ENCODE data around the gene PANK4. TPM values are rescaled to one million over a fixed set of nuclear protein-coding genes. Genes with fewer than 3 reads are reported as not detected.

Gene PANK4
- total RNA-seq, 8 experiments from 2014 or later = 24.9 to 44.0 (median 37.3) TPM

DNA sequence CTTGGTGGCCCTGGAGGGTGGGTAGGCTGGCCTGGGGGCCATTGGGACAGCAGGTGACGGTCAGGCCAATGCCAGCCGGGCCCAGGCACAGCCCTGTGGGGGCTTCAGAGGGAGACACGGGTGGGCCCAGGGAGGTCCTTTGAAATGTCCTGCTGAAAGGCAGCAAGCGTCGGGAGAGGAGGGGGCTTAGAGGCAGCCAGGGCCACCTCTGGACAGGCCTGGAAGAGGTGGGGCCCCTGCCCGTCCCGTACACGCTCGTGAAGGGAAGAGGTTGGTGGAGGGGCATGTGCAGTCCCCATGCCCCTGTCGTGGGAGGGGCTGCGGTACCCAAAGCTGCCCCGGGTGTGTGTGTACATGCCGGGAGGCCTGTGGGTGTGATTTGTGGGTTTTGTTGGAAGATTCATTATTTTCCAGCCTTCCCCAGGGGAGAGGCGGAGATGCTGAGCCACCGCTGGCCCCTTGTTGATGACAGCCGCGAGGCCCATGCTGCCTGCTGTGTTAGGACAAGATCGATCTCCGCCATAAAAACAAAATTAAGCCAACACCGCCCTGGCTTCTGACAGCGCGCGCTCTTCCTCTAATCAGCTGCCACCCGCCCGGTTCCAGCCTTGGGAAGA, 53.7 kb downstream of the PANK4 start:
- in situ Hi-C loops (cut with MboI; ENCODE audit: low pct_unique_long_range_greater_than_20kb in 2 of 9, low sequenced_read_pairs in 9 of 9, unreplicated experiment in 9 of 9) = no loop called here
- Histone ChIP-seq H3K4me3 (no peak overlapping the region), H3K27ac (peak overlapping the region; percentile 66 to 68), H3K4me1 (replicated peaks in 1 of 2) (peaks cover 100% of the 10 kb centered on the region in 2 donors)
- ATAC-seq (replicated peaks in 6 of 8) = peak in 5 of 8 experiments; percentile 26 to 62 (median 35)
- 12 to 45% (median 19%) methylated on average over 4 to 14 of the region's 25 CpGs; no CpG with 5 or more reads in 5 of the 10 experiments for WGBS, 10 experiments

GRCh38 chr1:2472109-2472508, 54.3 kb downstream of the PANK4 start:
- no peak overlapping the region for H3K4me3 ChIP-seq
- in situ Hi-C loops (cut with MboI; ENCODE audit: low pct_unique_long_range_greater_than_20kb in 2 of 9, low sequenced_read_pairs in 9 of 9, unreplicated experiment in 9 of 9) = no loop called here
- ATAC-seq (replicated peaks in 6 of 8) = peak in 3 of 8 experiments; percentile 3 to 5 (median 4)
- 87% methylated on average over 4 of the region's 17 CpGs; no CpG with 5 or more reads in 9 of the 10 experiments for WGBS, 10 experiments
- H3K4me1 ChIP-seq (replicated peaks in 1 of 2) = peaks cover 100% of the 10 kb centered on the region in 2 donors
- H3K27ac ChIP-seq = peak overlapping the region; percentile 66 to 68

DNA sequence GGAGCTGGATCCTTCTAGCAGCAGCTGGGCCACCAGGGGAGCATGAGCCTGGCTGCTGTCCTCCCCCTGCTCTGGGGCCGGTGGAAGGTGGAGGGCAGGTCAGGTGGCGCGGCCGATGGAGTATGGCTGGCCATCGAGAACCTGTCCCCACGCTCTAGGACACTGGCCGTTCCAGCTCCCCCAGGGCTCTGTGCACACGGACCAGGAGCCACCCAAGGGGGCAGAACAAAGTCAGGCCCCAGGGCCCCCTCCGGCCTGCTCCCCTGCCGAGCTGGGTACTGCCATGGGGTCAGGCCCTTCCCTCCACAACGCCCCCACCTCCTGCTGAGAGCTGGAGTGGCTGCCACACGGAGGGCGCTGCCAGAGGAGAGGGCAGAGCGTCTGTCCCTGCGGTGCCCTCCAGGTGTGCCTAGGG, 54.8 kb downstream of the PANK4 start:
- ATAC-seq (replicated peaks in 6 of 8) = no peak
- in situ Hi-C loops (cut with MboI; ENCODE audit: low pct_unique_long_range_greater_than_20kb in 2 of 9, low sequenced_read_pairs in 9 of 9, unreplicated experiment in 9 of 9) = no loop called here
- no peak overlapping the region for H3K4me3 ChIP-seq
- H3K4me1 ChIP-seq (replicated peaks in 1 of 2) = peaks cover 100% of the 10 kb centered on the region in 2 donors
- H3K27ac ChIP-seq = peak overlapping the region; percentile 66 to 68
- WGBS, 10 experiments = 74 to 88% (median 84%) methylated on average over 5 to 13 of the region's 15 CpGs; no CpG with 5 or more reads in 7 of the 10 experiments

DNA sequence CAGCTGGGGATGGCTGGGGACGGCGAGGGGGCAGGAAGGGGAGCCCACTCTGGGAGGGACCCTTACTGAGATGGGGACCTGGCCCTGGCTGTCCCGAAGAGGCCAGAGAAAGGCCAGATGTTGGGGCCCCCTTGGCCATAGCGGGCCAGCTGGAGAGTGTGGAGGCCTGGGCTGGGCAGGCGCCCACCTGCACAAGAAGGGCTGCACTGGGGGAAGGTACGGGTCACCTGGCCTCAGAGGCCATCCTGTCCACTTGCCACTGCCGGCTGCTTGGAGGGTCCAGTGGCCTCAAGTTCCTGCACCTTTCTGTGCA, 55.3 kb downstream of the PANK4 start:
- H3K4me1 ChIP-seq (replicated peaks in 1 of 2) = peaks cover 100% of the 10 kb centered on the region in 2 donors
- WGBS, 10 experiments = 100% methylated on average over 1 of the region's 7 CpGs; no CpG with 5 or more reads in 9 of the 10 experiments
- ATAC-seq (replicated peaks in 6 of 8) = no peak
- H3K4me3 ChIP-seq = no peak overlapping the region
- in situ Hi-C loops (cut with MboI; ENCODE audit: low pct_unique_long_range_greater_than_20kb in 2 of 9, low sequenced_read_pairs in 9 of 9, unreplicated experiment in 9 of 9) = no loop called here
- peak overlapping the region in 1 of 2 donors; percentile 68 for H3K27ac ChIP-seq

GRCh38 chr1:2470290-2471158, 55.9 kb downstream of the PANK4 start:
- peaks cover 100% of the 10 kb centered on the region in 2 donors for H3K4me1 ChIP-seq (replicated peaks in 1 of 2)
- no peak for ATAC-seq (replicated peaks in 6 of 8)
- in situ Hi-C loops (cut with MboI; ENCODE audit: low pct_unique_long_range_greater_than_20kb in 2 of 9, low sequenced_read_pairs in 9 of 9, unreplicated experiment in 9 of 9) = no loop called here
- no peak overlapping the region for H3K4me3 ChIP-seq
- 40 to 80% (median 61%) methylated on average over 1 to 5 of the region's 27 CpGs; no CpG with 5 or more reads in 7 of the 10 experiments for WGBS, 10 experiments
- H3K27ac ChIP-seq = peak overlapping the region; percentile 3 to 11

GRCh38 chr1:2469103-2469940, 57.1 kb downstream of the PANK4 start:
- Histone ChIP-seq H3K4me3 (no peak overlapping the region), H3K4me1 (replicated peaks in 1 of 2) (peaks cover 94 to 95% of the 10 kb centered on the region in 2 donors), H3K27ac (no peak overlapping the region)
- WGBS, 10 experiments = 0 to 71% (median 47%) methylated on average over 3 to 16 of the region's 25 CpGs; no CpG with 5 or more reads in 7 of the 10 experiments
- in situ Hi-C loops (cut with MboI; ENCODE audit: low pct_unique_long_range_greater_than_20kb in 2 of 9, low sequenced_read_pairs in 9 of 9, unreplicated experiment in 9 of 9) = no loop called here
- no peak for ATAC-seq (replicated peaks in 6 of 8)

- no peak for ATAC-seq (replicated peaks in 6 of 8)
Measured at GRCh38 chr1:2468540-2468939, 57.9 kb downstream of the PANK4 start.

DNA sequence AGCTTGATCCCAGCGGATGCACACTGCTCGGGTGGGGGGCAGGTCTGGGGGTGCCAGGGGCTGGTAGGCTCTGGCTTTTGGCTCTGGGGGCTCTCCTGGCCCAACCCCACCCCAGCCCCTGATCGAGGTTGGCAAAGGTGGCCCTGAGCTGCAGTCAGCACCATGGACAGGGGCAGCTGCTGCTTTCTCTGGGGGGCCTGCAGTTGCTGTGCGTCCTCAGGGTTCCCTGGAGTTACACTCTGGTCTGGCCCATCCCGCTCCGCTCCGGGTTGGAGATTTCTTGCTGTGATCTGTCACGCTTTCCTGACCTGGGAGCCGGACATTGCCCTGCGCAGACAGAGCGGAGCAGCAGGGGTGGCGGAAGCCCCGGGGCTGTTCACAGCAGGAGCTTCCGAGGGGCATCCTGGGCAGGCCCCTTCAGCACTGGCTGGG, 58.3 kb downstream of the PANK4 start:
- H3K4me3 ChIP-seq = peak overlapping the region in 1 of 5 donors; percentile 26
- H3K4me1 ChIP-seq (replicated peaks in 1 of 2) = peaks cover 94 to 95% of the 10 kb centered on the region in 2 donors
- in situ Hi-C loops (cut with MboI; ENCODE audit: low pct_unique_long_range_greater_than_20kb in 2 of 9, low sequenced_read_pairs in 9 of 9, unreplicated experiment in 9 of 9) = no loop called here
- peak in 3 of 8 experiments; percentile 15 to 64 (median 29) for ATAC-seq (replicated peaks in 6 of 8)
- no peak overlapping the region for H3K27ac ChIP-seq
- WGBS, 10 experiments = 26 to 60% (median 34%) methylated on average over 1 to 12 of the region's 14 CpGs; no CpG with 5 or more reads in 7 of the 10 experiments

More at GRCh38 chr1:2468540-2468939, 57.9 kb downstream of the PANK4 start:
- no peak overlapping the region for H3K27ac ChIP-seq
- no peak overlapping the region for H3K4me3 ChIP-seq
- 40 to 75% methylated on average over 2 to 7 of the region's 10 CpGs; no CpG with 5 or more reads in 8 of the 10 experiments for WGBS, 10 experiments
- in situ Hi-C loops (cut with MboI; ENCODE audit: low pct_unique_long_range_greater_than_20kb in 2 of 9, low sequenced_read_pairs in 9 of 9, unreplicated experiment in 9 of 9) = no loop called here
- H3K4me1 ChIP-seq (replicated peaks in 1 of 2) = peaks cover 94 to 95% of the 10 kb centered on the region in 2 donors

- peak in 7 of 8 experiments; percentile 13 to 67 (median 26) for ATAC-seq (replicated peaks in 6 of 8)
- WGBS, 10 experiments = 0% methylated on average over 10 of the region's 30 CpGs; no CpG with 5 or more reads in 9 of the 10 experiments
- in situ Hi-C loops (cut with MboI; ENCODE audit: low pct_unique_long_range_greater_than_20kb in 2 of 9, low sequenced_read_pairs in 9 of 9, unreplicated experiment in 9 of 9) = no loop called here
- Histone ChIP-seq H3K27ac (peak overlapping the region in 1 of 2 donors; percentile 5), H3K4me1 (replicated peaks in 1 of 2) (peaks cover 92% of the 10 kb centered on the region in 2 donors), H3K4me3 (peak overlapping the region; percentile 21 to 42 (median 37))
Measured at GRCh38 chr1:2466958-2467554, 59.3 kb downstream of the PANK4 start.

DNA sequence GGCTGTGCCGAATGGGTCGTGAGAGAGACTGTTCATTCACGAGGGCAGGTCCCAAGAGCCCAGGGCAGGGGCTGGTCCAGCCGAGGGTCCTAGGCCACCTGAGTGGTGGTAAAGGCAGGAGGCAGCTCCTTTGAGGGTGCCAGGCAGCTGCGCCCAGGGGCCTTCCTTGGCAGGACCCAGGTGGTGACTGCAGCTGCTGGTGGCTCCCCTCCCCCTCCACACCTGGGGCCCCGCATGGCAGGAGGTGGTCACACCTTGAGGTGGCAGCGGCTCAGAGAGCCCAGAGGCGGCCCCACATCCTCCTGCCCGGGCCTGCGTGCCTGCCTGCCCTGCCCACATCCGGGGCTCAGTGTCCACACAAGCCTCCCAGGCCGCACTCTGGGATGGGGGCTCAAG, 60.1 kb downstream of the PANK4 start:
- peak overlapping the region in 1 of 2 donors; percentile 5 for H3K27ac ChIP-seq
- H3K4me1 ChIP-seq (replicated peaks in 1 of 2) = peaks cover 84 to 90% of the 10 kb centered on the region in 2 donors
- no peak overlapping the region for H3K4me3 ChIP-seq
- in situ Hi-C loops (cut with MboI; ENCODE audit: low pct_unique_long_range_greater_than_20kb in 2 of 9, low sequenced_read_pairs in 9 of 9, unreplicated experiment in 9 of 9) = no loop called here
- no peak for ATAC-seq (replicated peaks in 6 of 8)
- 60 to 100% (median 67%) methylated on average over 1 to 7 of the region's 12 CpGs; no CpG with 5 or more reads in 6 of the 10 experiments for WGBS, 10 experiments

DNA sequence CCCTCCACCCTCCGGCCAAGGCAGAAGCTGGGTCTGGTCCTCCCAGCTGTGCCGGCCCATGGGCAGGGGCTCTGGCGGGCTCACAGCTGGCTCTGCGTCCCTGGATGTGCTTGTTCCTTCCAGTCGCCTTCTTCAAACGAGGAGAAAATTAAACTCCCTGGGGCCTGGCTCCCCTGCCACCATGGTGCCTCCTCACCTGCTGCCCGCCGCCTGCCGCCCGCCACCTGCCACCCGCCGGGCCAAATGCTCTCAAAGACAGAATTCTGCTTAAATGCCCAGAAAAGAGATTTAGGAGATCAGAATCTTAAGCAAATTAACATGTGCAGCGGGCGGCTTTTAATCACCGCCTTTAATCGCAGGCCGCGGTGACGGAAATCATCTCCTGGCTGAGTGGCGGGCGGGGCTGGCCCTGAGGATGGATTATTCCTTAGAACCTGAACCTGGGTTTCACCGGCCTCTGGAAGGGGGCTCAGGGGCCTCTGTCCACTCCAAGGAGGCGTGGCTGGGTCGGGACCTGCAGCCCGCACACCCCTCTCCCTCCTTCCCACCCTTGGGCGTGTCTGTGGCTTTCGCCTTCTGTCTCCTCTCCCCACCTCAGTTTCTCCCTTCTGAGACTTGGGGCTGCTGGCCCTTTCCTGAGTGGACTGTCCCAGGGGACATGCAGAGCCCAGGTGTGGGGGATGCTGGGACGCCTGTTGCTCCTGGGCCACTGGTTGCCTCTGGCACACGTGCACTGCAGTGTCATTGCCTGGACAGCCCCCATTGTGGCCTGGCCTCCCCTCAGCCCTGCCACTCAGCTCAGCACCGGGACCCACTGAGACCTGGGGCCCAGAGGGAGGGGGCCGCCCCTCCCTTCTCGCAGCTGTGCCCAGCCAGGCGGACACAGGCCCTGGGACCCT, 60.8 kb downstream of the PANK4 start:
- Histone ChIP-seq H3K4me1 (replicated peaks in 1 of 2) (peaks cover 78 to 89% of the 10 kb centered on the region in 2 donors), H3K4me3 (no peak overlapping the region), H3K27ac (no peak overlapping the region)
- in situ Hi-C loops (cut with MboI; ENCODE audit: low pct_unique_long_range_greater_than_20kb in 2 of 9, low sequenced_read_pairs in 9 of 9, unreplicated experiment in 9 of 9) = no loop called here
- WGBS, 10 experiments = 30 to 80% (median 71%) methylated on average over 2 to 17 of the region's 33 CpGs; no CpG with 5 or more reads in 4 of the 10 experiments
- ATAC-seq (replicated peaks in 6 of 8) = no peak
